ENCODE data around the gene ACSL1. TPM values are rescaled to one million over a fixed set of nuclear protein-coding genes. Genes with fewer than 3 reads are reported as not detected.

The ACSL1 gene
- total RNA-seq, 1 experiment from 2014 or later: 12.5 TPM

DNA sequence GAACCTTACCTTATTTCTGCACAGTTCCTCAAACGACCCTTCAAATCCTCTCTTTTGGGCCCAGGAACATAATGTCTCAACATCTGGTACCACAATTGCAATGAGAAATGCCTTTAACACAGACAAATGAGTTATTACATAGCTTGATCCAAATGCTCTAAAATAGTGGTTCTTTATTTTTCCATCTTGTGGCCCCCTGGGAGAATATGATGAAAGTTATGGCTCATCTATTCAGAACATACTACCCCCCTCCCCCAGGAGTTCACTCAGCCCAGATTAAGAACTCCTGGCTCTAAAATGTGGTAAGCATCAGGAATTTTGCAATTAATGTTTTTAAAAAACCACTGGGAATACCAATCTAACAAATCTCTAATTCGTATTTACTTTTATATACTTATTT is 68.0 kb downstream of the ACSL1 start (continued):
- TF ChIP-seq YY1 (IDR thresholded peaks at IDR 0.05; ENCODE audit: extremely low read depth, insufficient replicate concordance, low read depth, low read length): no peak
- TF ChIP-seq TCF7L2 (IDR thresholded peaks at IDR 0.05; ENCODE audit: borderline replicate concordance, extremely low read depth, insufficient read depth, insufficient read length): no peak
- TF ChIP-seq CEBPB (IDR thresholded peaks at IDR 0.05; ENCODE audit: low read depth): no peak
- no peak for TF ChIP-seq EZH2phosphoT487 (IDR thresholded peaks at IDR 0.05; ENCODE audit: borderline replicate concordance)
- TF ChIP-seq SIN3A (IDR thresholded peaks at IDR 0.05; ENCODE audit: low read depth): no peak
- TF ChIP-seq EGR1 (IDR thresholded peaks at IDR 0.05; ENCODE audit: low read depth): no peak

DNA sequence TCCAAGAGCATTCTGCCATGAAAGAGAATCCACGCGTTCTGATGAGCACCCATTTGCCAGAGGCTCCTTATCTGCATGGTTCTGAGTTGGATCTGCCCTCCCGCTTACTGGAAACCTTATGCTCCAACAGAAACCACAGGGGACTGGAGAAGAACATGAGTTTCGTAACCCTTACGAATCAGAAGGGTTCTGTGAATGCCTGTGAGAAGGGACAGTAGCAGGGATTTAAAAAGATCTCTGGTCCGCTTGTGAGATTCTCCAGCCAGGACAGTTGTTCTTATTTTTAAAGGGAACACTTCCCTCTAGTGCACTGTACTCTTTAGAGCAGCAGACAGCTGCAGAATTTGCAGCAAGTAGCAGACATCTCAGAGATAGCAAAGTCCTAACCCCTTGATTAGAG is 69.4 kb downstream of the ACSL1 start:
- CTCF ChIA-PET: no interaction called here

More for the DNA sequence above, 69.4 kb downstream of the ACSL1 start:
- H3K36me3 ChIP-seq (ENCODE audit: control insufficient read depth in 1 of 2, insufficient read depth in 2 of 2, low read length in 2 of 2): no peaks in the 10 kb centered on the region
- H3K27me3 ChIP-seq (ENCODE audit: insufficient read depth, low read length): no peaks in the 10 kb centered on the region
- H3K4me3 ChIP-seq (replicated peaks in 1 of 2; ENCODE audit: low read depth in 1 of 2, low read length in 2 of 2): no peak overlapping the region
- no peaks in the 10 kb centered on the region for H3K79me2 ChIP-seq (ENCODE audit: insufficient read depth, low read length)
- DNase-seq (ENCODE audit: low read depth, low spot score) (no peak), ATAC-seq (no peak)
- POLR2A ChIA-PET: no interaction called here
- no peak overlapping the region for H2AFZ ChIP-seq (ENCODE audit: low read depth, low read length, poor library complexity, severe bottlenecking)
- TF ChIP-seq JUND (IDR thresholded peaks at IDR 0.05): no peak
- TF ChIP-seq YY1 (IDR thresholded peaks at IDR 0.05; ENCODE audit: extremely low read depth, insufficient replicate concordance, low read depth, low read length): no peak
- no peak for TF ChIP-seq EZH2phosphoT487 (IDR thresholded peaks at IDR 0.05; ENCODE audit: borderline replicate concordance)
- no peak for TF ChIP-seq ZFX (IDR thresholded peaks at IDR 0.05)
- TF ChIP-seq, protein P1, sequence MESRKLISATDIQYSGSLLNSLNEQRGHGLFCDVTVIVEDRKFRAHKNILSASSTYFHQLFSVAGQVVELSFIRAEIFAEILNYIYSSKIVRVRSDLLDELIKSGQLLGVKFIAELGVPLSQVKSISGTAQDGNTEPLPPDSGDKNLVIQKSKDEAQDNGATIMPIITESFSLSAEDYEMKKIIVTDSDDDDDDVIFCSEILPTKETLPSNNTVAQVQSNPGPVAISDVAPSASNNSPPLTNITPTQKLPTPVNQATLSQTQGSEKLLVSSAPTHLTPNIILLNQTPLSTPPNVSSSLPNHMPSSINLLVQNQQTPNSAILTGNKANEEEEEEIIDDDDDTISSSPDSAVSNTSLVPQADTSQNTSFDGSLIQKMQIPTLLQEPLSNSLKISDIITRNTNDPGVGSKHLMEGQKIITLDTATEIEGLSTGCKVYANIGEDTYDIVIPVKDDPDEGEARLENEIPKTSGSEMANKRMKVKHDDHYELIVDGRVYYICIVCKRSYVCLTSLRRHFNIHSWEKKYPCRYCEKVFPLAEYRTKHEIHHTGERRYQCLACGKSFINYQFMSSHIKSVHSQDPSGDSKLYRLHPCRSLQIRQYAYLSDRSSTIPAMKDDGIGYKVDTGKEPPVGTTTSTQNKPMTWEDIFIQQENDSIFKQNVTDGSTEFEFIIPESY (IDR thresholded peaks at IDR 0.05; ENCODE audit: extremely low read depth, insufficient replicate concordance, low read length): no peak
- TF ChIP-seq, protein P2, sequence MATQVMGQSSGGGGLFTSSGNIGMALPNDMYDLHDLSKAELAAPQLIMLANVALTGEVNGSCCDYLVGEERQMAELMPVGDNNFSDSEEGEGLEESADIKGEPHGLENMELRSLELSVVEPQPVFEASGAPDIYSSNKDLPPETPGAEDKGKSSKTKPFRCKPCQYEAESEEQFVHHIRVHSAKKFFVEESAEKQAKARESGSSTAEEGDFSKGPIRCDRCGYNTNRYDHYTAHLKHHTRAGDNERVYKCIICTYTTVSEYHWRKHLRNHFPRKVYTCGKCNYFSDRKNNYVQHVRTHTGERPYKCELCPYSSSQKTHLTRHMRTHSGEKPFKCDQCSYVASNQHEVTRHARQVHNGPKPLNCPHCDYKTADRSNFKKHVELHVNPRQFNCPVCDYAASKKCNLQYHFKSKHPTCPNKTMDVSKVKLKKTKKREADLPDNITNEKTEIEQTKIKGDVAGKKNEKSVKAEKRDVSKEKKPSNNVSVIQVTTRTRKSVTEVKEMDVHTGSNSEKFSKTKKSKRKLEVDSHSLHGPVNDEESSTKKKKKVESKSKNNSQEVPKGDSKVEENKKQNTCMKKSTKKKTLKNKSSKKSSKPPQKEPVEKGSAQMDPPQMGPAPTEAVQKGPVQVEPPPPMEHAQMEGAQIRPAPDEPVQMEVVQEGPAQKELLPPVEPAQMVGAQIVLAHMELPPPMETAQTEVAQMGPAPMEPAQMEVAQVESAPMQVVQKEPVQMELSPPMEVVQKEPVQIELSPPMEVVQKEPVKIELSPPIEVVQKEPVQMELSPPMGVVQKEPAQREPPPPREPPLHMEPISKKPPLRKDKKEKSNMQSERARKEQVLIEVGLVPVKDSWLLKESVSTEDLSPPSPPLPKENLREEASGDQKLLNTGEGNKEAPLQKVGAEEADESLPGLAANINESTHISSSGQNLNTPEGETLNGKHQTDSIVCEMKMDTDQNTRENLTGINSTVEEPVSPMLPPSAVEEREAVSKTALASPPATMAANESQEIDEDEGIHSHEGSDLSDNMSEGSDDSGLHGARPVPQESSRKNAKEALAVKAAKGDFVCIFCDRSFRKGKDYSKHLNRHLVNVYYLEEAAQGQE (IDR thresholded peaks at IDR 0.05; ENCODE audit: low read depth): no peak
- TF ChIP-seq SIN3A (IDR thresholded peaks at IDR 0.05; ENCODE audit: low read depth): no peak
- no peak for TF ChIP-seq CEBPB (IDR thresholded peaks at IDR 0.05; ENCODE audit: low read depth)
- TF ChIP-seq, protein P3, sequence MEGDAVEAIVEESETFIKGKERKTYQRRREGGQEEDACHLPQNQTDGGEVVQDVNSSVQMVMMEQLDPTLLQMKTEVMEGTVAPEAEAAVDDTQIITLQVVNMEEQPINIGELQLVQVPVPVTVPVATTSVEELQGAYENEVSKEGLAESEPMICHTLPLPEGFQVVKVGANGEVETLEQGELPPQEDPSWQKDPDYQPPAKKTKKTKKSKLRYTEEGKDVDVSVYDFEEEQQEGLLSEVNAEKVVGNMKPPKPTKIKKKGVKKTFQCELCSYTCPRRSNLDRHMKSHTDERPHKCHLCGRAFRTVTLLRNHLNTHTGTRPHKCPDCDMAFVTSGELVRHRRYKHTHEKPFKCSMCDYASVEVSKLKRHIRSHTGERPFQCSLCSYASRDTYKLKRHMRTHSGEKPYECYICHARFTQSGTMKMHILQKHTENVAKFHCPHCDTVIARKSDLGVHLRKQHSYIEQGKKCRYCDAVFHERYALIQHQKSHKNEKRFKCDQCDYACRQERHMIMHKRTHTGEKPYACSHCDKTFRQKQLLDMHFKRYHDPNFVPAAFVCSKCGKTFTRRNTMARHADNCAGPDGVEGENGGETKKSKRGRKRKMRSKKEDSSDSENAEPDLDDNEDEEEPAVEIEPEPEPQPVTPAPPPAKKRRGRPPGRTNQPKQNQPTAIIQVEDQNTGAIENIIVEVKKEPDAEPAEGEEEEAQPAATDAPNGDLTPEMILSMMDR (IDR thresholded peaks at IDR 0.05 in 2 of 3, conservative IDR thresholded peaks at IDR 0.05 in 1 of 3; ENCODE audit: borderline replicate concordance in 1 of 3, insufficient read depth in 1 of 3, low read depth in 2 of 3, low read length in 2 of 3): no peak
- no peak for TF ChIP-seq CBX3 (IDR thresholded peaks at IDR 0.05; ENCODE audit: low read depth)
- TF ChIP-seq POLR2A (IDR thresholded peaks at IDR 0.05; ENCODE audit: borderline replicate concordance, extremely low read depth, insufficient read depth, insufficient read length): no peak
- no peak for TF ChIP-seq RAD21 (IDR thresholded peaks at IDR 0.05; ENCODE audit: low read depth)
- TF ChIP-seq FOSL1 (IDR thresholded peaks at IDR 0.05; ENCODE audit: low read depth): no peak
- TF ChIP-seq SP1 (IDR thresholded peaks at IDR 0.05; ENCODE audit: low read depth): no peak
- TF ChIP-seq POLR2AphosphoS5 (IDR thresholded peaks at IDR 0.05; ENCODE audit: low read depth, low read length): no peak
- no peak for TF ChIP-seq EGR1 (IDR thresholded peaks at IDR 0.05; ENCODE audit: low read depth)
- TF ChIP-seq TCF7L2 (IDR thresholded peaks at IDR 0.05; ENCODE audit: borderline replicate concordance, extremely low read depth, insufficient read depth, insufficient read length): no peak
- H3K9ac ChIP-seq (ENCODE audit: low read length): no peak overlapping the region
- intact Hi-C loops (cut with micrococcal nuclease): no loop called here
- H3K4me1 ChIP-seq (ENCODE audit: control insufficient read depth in 1 of 2, insufficient read depth in 2 of 2, low read length in 2 of 2): no peaks in the 10 kb centered on the region
- no peaks in the 10 kb centered on the region for H4K20me1 ChIP-seq (ENCODE audit: insufficient read depth)
- H3K27ac ChIP-seq (ENCODE audit: low read depth, low read length): no peak overlapping the region
- no peak overlapping the region for H3K4me2 ChIP-seq (ENCODE audit: low read length)
- RAD21 ChIA-PET (ENCODE audit: low non-redundant PET in 1 of 2, low total read pairs in 2 of 2, uncharacterized antibody in 2 of 2, unreplicated experiment in 2 of 2): no interaction called here
- H3K9me3 ChIP-seq (ENCODE audit: control insufficient read depth in 1 of 2, insufficient read depth in 1 of 2, low read depth in 1 of 2, low read length in 2 of 2): no peaks in the 10 kb centered on the region
- BruUV-seq (replicated peaks): no TSS peak
- no peaks in the 10 kb centered on the region for H3K9me2 ChIP-seq (ENCODE audit: insufficient read depth)
